Measurements from ENCODE around the gene HMOX1. TPM values are rescaled to one million over a fixed set of nuclear protein-coding genes. Genes with fewer than 3 reads are reported as not detected.

The HMOX1 gene
- total RNA-seq, 2 experiments from 2014 or later, result 5.2 to 7.3 TPM

DNA sequence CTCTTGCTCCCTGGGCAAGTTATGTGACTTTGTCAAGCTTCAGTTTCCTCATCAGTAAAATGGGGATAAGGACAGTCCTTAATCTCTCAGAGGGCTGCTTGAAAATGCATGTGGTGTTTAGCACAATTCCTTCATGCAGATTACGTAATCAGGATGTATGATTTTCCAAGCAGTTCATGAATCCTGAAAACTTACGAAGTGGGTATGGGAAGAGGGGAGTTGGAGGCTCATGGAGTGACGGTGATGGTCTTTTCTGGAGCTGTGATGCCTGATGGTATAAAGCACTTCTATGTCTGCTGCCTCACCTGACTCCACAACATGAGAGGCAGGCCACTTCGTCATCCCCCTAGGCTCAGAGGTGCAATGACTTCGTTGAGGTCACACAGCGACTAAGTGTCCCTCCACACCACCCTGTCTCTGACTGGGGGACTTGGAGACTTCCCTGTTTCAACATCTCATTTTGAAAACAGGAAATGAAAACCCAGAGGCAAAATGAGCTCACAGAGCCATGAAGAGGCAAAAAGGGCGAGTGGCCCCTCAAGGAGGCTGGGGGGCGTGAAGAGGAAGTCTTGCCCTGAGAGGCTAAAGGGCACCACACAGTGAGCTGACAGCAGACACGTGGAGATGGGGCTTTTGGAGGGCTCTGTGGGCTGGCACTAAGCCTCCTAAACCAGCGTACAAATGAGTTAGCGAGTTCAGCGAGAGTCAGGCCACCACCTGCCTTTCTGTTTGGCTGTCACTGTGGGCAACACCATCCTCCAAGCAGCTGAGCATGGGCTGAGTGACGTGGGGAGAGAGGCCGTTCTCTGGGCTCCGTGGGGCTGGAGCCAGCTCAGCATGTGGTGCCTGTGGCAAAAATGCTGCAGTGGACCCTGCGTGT is 29.1 kb downstream of the HMOX1 start:
- ATAC-seq (ENCODE audit: low read depth) (peak; percentile 48), DNase-seq (no peak)
- POLR2A ChIA-PET, result interaction anchor here (1.0 to 1.6 kb wide), 4 partner anchors 8 to 17 kb away, joined by 3 to 5 read pairs (median 4); partner anchors contain the start of gene MCM5
- H3K4me3 Mint-ChIP-seq, result no peak overlapping the region
- peak overlapping the region; percentile 77 for H3K27ac Mint-ChIP-seq
- peaks cover 29% of the 10 kb centered on the region for H3K36me3 Mint-ChIP-seq
- no peaks in the 10 kb centered on the region for H3K9me3 Mint-ChIP-seq
- no peaks in the 10 kb centered on the region for H3K27me3 Mint-ChIP-seq
- H3K4me1 Mint-ChIP-seq, result peaks cover 37% of the 10 kb centered on the region

DNA sequence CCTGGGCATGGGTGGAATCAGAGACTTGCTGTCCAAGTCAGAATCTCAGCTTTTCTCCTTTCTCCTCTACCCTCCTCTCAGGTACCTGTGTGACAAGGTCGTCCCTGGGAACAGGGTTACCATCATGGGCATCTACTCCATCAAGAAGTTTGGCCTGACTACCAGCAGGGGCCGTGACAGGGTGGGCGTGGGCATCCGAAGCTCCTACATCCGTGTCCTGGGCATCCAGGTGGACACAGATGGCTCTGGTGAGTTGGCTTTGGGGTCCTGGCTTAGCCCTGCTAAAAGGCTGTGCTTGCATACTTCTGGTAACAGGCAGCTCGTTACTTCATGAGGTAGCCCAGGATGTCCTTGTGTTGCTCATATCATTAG is 29.8 kb downstream of the HMOX1 start:
- no peaks in the 10 kb centered on the region for H3K27me3 Mint-ChIP-seq
- POLR2A ChIA-PET, result interaction anchor here (1.0 to 1.6 kb wide), 4 partner anchors 9 to 17 kb away, joined by 3 to 5 read pairs (median 4); partner anchors contain the start of gene MCM5

DNA sequence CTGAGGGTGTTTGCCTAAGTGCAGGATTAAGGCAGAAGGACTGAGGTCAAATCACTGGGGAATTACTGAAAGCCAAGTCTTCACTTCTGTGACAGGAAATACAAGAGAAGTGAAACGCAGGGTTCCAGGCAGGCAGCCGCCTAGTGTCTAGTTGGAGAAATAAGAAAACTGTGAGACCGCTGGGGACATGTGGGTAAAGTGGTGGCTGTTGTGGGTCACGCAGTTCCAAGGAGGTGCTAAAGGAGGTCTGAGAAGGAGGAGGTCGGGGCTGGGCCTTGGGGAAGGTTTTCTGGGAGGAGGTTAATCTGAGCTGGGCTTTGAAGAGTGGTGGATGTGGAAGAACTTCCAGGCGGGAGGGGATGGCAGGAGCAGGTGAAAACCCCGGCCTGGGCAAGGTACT is 30.2 kb downstream of the HMOX1 start:
- ATAC-seq (ENCODE audit: low read depth), result no peak
- no peaks in the 10 kb centered on the region for H3K27me3 Mint-ChIP-seq
- no peak for DNase-seq
- POLR2A ChIA-PET, result interaction anchor here (0.5 kb wide), 1 partner anchor 12 kb away, joined by 3 read pairs; no protein-coding TSS in a partner anchor
- peaks cover 40% of the 10 kb centered on the region for H3K4me1 Mint-ChIP-seq
- peaks cover 31% of the 10 kb centered on the region for H3K36me3 Mint-ChIP-seq
- peak overlapping the region; percentile 59 for H3K27ac Mint-ChIP-seq
- no peaks in the 10 kb centered on the region for H3K9me3 Mint-ChIP-seq
- no peak overlapping the region for H3K4me3 Mint-ChIP-seq

More for the DNA sequence above, 29.8 kb downstream of the HMOX1 start:
- Mint-ChIP-seq H3K36me3 (peaks cover 30% of the 10 kb centered on the region), H3K27ac (no peak overlapping the region), H3K4me3 (no peak overlapping the region), H3K9me3 (no peaks in the 10 kb centered on the region), H3K4me1 (peaks cover 39% of the 10 kb centered on the region)
- no peak for ATAC-seq (ENCODE audit: low read depth)
- DNase-seq, result no peak

DNA sequence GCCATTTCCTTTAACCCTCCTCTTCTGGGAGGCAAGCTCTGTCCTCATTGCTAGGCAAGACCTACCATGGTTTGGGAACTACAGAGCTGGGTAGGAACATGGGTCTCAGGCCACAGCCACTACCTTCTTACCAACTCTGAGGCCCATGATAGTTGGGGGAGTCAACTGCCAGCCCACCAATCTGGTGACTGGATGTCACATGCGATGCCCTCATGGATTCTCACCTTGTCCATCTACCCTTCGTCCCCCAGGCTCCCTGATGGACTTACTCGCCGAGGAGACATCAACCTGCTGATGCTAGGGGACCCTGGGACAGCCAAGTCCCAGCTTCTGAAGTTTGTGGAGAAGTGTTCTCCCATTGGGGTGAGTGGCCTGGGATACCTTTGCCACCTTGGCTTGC is 32.7 kb downstream of the HMOX1 start:
- no peak overlapping the region for H3K27ac Mint-ChIP-seq
- POLR2A ChIA-PET, result interaction anchor here (0.6 to 2.6 kb wide), 5 partner anchors 9 to 249 kb away, joined by 3 to 9 read pairs (median 4); partner anchors contain the start of gene MCM5
- H3K4me3 Mint-ChIP-seq, result no peak overlapping the region
- peaks cover 32% of the 10 kb centered on the region for H3K4me1 Mint-ChIP-seq
- H3K27me3 Mint-ChIP-seq, result no peaks in the 10 kb centered on the region
- H3K36me3 Mint-ChIP-seq, result peaks cover 24% of the 10 kb centered on the region
- no peak for ATAC-seq (ENCODE audit: low read depth)
- no peaks in the 10 kb centered on the region for H3K9me3 Mint-ChIP-seq
- DNase-seq, result no peak

- POLR2A ChIA-PET, result interaction anchor here (0.9 kb wide), 1 partner anchor 15 kb away, joined by 3 read pairs; no protein-coding TSS in a partner anchor
- Mint-ChIP-seq H3K9me3 (no peaks in the 10 kb centered on the region), H3K4me1 (peaks cover 18% of the 10 kb centered on the region), H3K4me3 (no peak overlapping the region), H3K36me3 (peaks cover 10% of the 10 kb centered on the region), H3K27me3 (no peaks in the 10 kb centered on the region), H3K27ac (no peak overlapping the region)
- ATAC-seq (ENCODE audit: low read depth), result no peak
- no peak for DNase-seq
Observed at GRCh38 chr22:35417606-35418005, 36.7 kb downstream of the HMOX1 start.

- no peaks in the 10 kb centered on the region for H3K27me3 Mint-ChIP-seq
- H3K4me1 Mint-ChIP-seq, result peaks cover 18% of the 10 kb centered on the region
- POLR2A ChIA-PET, result interaction anchor here (0.7 to 0.9 kb wide), 2 partner anchors 13 to 16 kb away, joined by 3 read pairs; no protein-coding TSS in a partner anchor
- DNase-seq (no peak), ATAC-seq (ENCODE audit: low read depth) (no peak)
- H3K36me3 Mint-ChIP-seq, result peaks cover 14% of the 10 kb centered on the region
- H3K9me3 Mint-ChIP-seq, result no peaks in the 10 kb centered on the region
- H3K27ac Mint-ChIP-seq, result no peak overlapping the region
- no peak overlapping the region for H3K4me3 Mint-ChIP-seq
Observed at GRCh38 chr22:35418088-35418487, 37.2 kb downstream of the HMOX1 start.

GRCh38 chr22:35418731-35419130 is 37.8 kb downstream of the HMOX1 start:
- no peak overlapping the region for H3K4me3 Mint-ChIP-seq
- no peak for DNase-seq
- H3K36me3 Mint-ChIP-seq, result peaks cover 14% of the 10 kb centered on the region
- no peak overlapping the region for H3K27ac Mint-ChIP-seq
- POLR2A ChIA-PET, result interaction anchor here (0.7 to 1.3 kb wide), 3 partner anchors 9 to 116 kb away, joined by 3 read pairs; no protein-coding TSS in a partner anchor
- ATAC-seq (ENCODE audit: low read depth), result peak; percentile 48
- H3K27me3 Mint-ChIP-seq, result no peaks in the 10 kb centered on the region
- H3K4me1 Mint-ChIP-seq, result peaks cover 18% of the 10 kb centered on the region
- no peaks in the 10 kb centered on the region for H3K9me3 Mint-ChIP-seq

GRCh38 chr22:35419756-35420155 is 38.9 kb downstream of the HMOX1 start:
- POLR2A ChIA-PET, result interaction anchor here (0.5 to 1.4 kb wide), 4 partner anchors 7 to 27 kb away, joined by 3 to 5 read pairs (median 4); no protein-coding TSS in a partner anchor
- Mint-ChIP-seq H3K27me3 (no peaks in the 10 kb centered on the region), H3K4me1 (peaks cover 16% of the 10 kb centered on the region), H3K27ac (no peak overlapping the region), H3K36me3 (peaks cover 18% of the 10 kb centered on the region), H3K4me3 (no peak overlapping the region), H3K9me3 (no peaks in the 10 kb centered on the region)
- no peak for ATAC-seq (ENCODE audit: low read depth)
- DNase-seq, result no peak

DNA sequence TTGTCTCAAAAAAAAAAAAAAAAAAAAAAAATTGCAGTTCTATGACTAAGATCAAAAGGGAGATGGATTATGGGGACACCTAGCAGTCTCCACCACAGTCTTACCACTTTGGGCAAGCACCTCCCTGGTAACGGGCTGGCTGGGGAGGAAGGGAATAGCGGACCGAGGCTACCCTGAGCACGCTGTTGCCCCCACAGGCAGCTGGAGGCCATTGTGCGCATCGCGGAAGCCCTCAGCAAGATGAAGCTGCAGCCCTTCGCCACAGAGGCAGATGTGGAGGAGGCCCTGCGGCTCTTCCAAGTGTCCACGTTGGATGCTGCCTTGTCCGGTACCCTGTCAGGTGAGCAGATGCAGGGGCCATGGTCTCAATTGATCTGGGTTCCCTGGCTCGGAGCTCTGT is 40.2 kb downstream of the HMOX1 start:
- H3K27me3 Mint-ChIP-seq, result no peaks in the 10 kb centered on the region
- H3K4me1 Mint-ChIP-seq, result peaks cover 10% of the 10 kb centered on the region
- H3K4me3 Mint-ChIP-seq, result no peak overlapping the region
- no peaks in the 10 kb centered on the region for H3K9me3 Mint-ChIP-seq
- H3K27ac Mint-ChIP-seq, result no peak overlapping the region
- no peak for DNase-seq
- ATAC-seq (ENCODE audit: low read depth), result no peak
- peaks cover 15% of the 10 kb centered on the region for H3K36me3 Mint-ChIP-seq
- POLR2A ChIA-PET, result no interaction called here

- Mint-ChIP-seq H3K27me3 (no peaks in the 10 kb centered on the region), H3K36me3 (peaks cover 11% of the 10 kb centered on the region), H3K4me3 (no peak overlapping the region), H3K9me3 (no peaks in the 10 kb centered on the region), H3K27ac (peak overlapping the region; percentile 69), H3K4me1 (peaks cover 6% of the 10 kb centered on the region)
- no peak for ATAC-seq (ENCODE audit: low read depth)
- POLR2A ChIA-PET, result no interaction called here
- DNase-seq, result no peak
Observed at GRCh38 chr22:35422145-35422544, 41.2 kb downstream of the HMOX1 start.

- POLR2A ChIA-PET, result no interaction called here
- H3K4me1 Mint-ChIP-seq, result peaks cover 5% of the 10 kb centered on the region
Observed at GRCh38 chr22:35422936-35423335, 42.0 kb downstream of the HMOX1 start.

DNA sequence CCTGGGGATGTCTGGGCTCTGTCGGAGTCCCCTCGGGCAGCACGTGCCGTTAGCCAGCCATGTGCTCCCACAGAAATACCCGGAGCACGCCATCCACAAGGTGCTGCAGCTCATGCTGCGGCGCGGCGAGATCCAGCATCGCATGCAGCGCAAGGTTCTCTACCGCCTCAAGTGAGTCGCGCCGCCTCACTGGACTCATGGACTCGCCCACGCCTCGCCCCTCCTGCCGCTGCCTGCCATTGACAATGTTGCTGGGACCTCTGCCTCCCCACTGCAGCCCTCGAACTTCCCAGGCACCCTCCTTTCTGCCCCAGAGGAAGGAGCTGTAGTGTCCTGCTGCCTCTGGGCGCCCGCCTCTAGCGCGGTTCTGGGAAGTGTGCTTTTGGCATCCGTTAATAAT is 43.2 kb downstream of the HMOX1 start:
- H3K4me3 Mint-ChIP-seq, result no peak overlapping the region
- no peaks in the 10 kb centered on the region for H3K9me3 Mint-ChIP-seq
- no peaks in the 10 kb centered on the region for H3K27me3 Mint-ChIP-seq
- H3K27ac Mint-ChIP-seq, result no peak overlapping the region
- ATAC-seq (ENCODE audit: low read depth), result no peak
- DNase-seq, result no peak
- POLR2A ChIA-PET, result no interaction called here
- peaks cover 1% of the 10 kb centered on the region for H3K4me1 Mint-ChIP-seq
- peaks cover 11% of the 10 kb centered on the region for H3K36me3 Mint-ChIP-seq

More at GRCh38 chr22:35422936-35423335, 42.0 kb downstream of the HMOX1 start:
- peaks cover 11% of the 10 kb centered on the region for H3K36me3 Mint-ChIP-seq
- ATAC-seq (ENCODE audit: low read depth) (no peak), DNase-seq (no peak)
- no peaks in the 10 kb centered on the region for H3K27me3 Mint-ChIP-seq
- H3K27ac Mint-ChIP-seq, result no peak overlapping the region
- H3K9me3 Mint-ChIP-seq, result no peaks in the 10 kb centered on the region
- no peak overlapping the region for H3K4me3 Mint-ChIP-seq

DNA sequence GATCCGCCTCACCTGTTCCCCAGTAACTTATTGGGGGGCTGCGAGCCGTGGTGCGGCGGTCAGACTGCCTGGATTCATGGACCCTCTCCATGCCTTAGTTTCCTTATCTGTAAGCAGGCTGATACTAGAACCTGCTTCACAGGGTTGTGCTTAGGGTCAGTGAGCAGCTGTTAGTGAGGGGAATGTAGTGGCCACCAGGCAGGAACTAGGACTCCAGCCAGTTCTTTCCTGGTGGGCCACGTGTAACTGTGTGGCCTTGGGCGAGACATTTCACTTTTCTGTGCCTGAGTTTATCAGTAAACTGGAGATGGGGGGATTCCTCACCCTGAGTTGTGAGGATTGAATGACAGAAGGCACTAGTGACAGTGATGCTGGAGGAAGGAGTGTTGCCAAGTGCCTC is 43.9 kb downstream of the HMOX1 start:
- POLR2A ChIA-PET, result no interaction called here
- Mint-ChIP-seq H3K4me1 (peaks cover 1% of the 10 kb centered on the region), H3K27ac (no peak overlapping the region), H3K9me3 (no peaks in the 10 kb centered on the region), H3K36me3 (peaks cover 12% of the 10 kb centered on the region), H3K4me3 (no peak overlapping the region), H3K27me3 (no peaks in the 10 kb centered on the region)
- DNase-seq (no peak), ATAC-seq (ENCODE audit: low read depth) (no peak)

DNA sequence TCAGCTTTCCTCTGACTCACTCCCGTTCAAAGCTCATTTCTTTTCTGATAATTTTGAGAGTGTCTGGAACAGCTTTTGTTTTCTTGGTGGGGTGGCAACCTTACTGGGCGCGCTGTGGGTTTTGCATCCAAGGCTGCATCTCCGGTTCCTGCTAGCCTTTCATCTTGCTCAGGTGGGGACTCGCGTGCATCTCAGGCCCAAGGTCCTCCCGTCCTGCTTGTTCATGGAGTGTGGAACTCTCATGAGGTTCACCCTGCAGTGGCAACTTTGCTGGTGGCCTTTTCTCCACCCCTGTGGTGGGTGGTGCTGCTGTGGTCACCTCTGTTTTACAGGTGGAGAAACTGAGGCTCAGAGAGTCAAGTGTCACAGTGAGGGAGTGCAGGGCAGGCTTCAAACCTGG is 44.6 kb downstream of the HMOX1 start:
- H3K27ac Mint-ChIP-seq, result no peak overlapping the region
- H3K36me3 Mint-ChIP-seq, result peaks cover 16% of the 10 kb centered on the region
- no peaks in the 10 kb centered on the region for H3K27me3 Mint-ChIP-seq
- POLR2A ChIA-PET, result no interaction called here
- no peak for DNase-seq
- no peak for ATAC-seq (ENCODE audit: low read depth)
- H3K9me3 Mint-ChIP-seq, result no peaks in the 10 kb centered on the region
- peaks cover 1% of the 10 kb centered on the region for H3K4me1 Mint-ChIP-seq
- H3K4me3 Mint-ChIP-seq, result no peak overlapping the region

Measured in activated naive CD8-positive, alpha-beta T cell treated with anti-CD3 and anti-CD28 coated beads, Interleukin-2, amount 10 ng/mL, durations not matched to agents 7 days and 5 days (primary cell).